Activated CD4-positive, alpha-beta T cell treated with anti-CD3 and anti-CD28 coated beads, Interleukin-2, Interleukin-6, amounts not matched to agents 100 ng/mL and 50 ng/mL, durations not matched to agents 16 hours and 8 hours (primary cell): ENCODE measurements around the gene FARP1.

Experiments
- DNase-seq: peaks from one replicate; pipeline ENCODE4 v3.0.0-alpha.2; 2020

Gene FARP1

DNA sequence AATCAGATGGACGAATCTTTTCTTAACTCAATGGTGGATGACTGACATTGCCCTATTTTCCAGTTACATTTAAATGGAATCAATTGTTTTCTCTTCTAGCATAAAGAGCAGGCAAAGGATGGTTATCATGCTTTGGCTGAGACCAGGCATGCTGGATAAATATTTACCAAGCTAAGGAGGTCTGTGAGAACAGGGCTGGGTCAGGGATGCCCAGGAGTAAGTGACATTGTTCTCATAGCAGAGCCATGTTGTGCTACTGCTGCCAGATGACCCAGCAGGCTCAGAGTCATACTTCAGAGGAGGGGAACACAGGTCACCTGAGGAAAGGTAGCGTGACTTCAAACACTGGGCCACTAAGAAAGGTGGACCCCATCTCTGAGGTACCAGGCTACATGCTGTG is 150.2 kb downstream of the FARP1 start:
- DNase-seq: no peak

- no peak for DNase-seq
These were observed 150.8 kb downstream of the FARP1 start for GRCh38 chr13:98293570-98294142.

GRCh38 chr13:98295371-98295770 is 152.5 kb downstream of the FARP1 start:
- DNase-seq: no peak

GRCh38 chr13:98297051-98297450 is 154.2 kb downstream of the FARP1 start:
- DNase-seq: no peak

DNA sequence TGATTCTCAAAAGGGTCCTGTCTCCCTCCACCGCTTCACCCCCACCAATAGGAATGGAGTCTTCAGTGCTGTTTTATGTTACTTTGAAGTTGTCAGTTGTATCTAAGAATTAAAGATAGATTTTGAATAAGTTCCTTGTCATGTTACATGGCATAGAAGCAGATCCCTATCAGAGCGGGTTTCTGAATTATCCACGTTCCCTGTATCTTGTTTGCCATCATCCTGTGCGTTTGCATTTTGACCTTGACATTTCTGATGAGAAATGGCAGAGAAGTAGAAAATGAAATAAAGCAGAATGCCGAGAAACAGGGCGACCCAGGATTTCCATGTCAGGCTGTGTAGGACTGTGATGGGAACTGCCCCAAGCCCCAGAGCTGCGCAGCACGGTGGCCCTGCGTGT is 154.9 kb downstream of the FARP1 start:
- DNase-seq: no peak

DNA sequence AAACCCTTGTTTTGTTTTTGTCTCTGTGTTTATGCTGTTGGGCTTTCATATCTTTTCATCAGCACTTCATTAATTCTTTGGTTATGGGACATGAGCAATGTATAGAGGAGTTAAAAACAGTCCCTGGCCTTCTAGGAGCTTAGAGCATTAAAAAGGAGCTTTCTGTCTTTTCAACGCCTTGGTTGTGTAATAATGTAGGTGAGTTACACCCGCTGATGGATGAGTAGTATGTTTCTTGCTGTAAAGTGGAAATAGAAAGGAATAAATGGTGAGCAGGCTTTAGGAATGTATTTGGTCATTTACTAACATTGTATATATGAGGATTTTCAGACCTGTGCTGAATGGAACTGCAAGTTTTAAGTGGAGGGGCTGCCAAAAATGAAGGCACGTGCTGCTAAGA is 155.7 kb downstream of the FARP1 start:
- no peak for DNase-seq

DNA sequence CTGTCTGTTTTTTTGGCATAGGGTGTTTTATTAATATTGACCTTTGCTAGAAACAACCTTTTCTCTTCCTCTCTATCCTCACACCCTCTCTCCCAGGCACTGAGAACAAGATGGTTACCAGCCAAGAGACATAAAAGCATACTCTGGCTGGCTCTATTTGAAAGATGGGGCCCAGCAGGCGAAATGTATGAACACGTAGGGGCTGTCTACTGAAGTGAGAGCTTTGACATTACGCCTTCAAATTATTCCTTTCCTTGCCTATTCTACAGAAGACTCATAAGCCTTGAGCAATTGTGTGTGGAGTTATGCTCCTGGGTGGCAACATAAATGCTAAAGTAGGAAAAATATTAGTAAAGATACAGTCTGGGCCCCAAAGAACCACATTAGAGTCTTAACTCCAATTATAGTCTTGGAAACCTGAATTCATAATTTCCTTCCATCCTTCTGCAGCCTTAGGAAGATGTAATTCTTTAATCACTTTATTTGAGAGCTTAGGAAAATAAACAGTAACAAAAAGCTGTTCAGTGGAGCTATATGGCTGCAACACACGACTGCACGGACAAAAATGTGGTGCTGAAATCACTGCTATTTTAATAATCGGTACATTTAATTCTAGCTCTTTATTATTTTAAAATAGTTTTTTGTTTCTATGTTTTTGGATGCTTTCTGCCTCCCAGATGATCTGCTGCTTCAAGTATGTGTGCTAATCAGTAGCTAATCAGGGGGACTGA is 156.5 kb downstream of the FARP1 start:
- DNase-seq: no peak

DNA sequence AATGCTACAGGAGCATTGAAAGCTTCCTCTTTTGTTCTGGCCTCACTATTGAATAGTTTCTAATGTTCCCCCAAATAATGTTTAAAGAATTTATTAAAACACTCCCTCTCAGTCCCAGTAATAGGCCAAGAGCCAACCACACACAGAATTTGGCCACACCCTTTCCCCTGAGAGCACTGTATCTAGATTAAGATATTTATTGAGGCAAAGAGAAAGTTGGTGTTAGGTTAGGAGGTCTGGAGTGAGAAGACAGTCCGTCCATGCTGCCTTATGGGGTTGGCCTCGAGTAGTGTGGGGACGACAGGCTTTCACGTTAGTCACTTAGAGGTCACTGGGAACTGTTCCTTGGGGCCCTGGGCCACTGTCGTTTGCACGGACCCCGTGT is 157.1 kb downstream of the FARP1 start:
- no peak for DNase-seq

GRCh38 chr13:98300956-98301641 is 158.2 kb downstream of the FARP1 start:
- no peak for DNase-seq

DNA sequence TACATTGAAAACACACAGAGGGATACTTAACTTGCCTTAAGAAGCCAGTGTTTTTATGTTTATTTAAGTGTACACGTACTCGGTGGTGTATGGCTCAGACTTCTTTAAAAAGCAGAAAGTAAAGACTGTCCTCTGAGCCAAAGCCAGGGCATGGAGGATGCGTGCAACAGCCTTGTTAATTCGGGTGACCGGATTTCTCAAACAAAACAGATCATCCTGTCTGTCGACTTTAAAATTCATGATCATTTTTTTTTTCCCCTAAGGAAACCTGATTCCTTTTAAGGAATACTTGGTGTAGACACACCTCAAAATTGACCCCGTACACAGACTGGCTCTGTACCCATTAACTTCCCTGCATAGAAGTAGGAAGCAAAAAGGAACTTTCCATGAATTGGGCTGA is 158.8 kb downstream of the FARP1 start:
- no peak for DNase-seq

DNA sequence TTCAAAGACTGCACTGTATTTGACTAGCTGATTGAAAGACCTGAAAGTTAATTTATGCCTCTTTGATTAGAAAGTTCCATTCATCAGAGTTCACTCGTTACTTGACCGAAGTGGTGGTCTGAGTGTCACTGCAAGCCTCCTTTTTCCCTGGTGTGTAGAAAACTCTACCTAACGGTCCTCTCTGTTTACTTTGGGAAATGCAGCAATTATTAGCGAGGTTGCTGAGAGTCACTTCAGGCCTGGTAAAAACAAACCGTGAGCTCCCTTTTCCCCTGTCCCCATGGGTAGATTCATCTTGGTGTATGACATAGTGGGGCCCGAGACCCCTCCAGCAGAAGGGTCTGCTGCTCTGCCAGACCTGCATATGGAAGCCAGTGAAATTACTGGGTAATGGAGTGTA is 161.0 kb downstream of the FARP1 start:
- no peak for DNase-seq

DNA sequence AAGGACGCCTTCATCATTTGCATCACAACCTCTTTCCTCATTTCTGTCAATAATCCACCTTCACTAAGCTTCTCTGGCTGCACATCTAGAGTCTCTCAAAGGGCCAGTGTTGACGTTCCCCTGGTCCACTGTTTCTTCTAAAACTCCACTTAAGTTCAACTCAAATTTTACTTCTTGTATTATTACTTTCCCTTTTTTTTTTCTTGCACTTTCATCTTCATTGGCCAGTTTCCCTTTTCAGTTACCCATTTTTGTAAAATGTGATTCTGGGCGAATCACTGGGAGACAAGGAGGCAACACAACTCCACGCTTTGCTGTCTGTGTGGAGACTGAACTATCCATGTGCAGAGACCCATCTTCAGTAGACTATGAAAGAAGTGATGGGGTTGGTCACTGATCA is 162.8 kb downstream of the FARP1 start:
- no peak for DNase-seq

DNA sequence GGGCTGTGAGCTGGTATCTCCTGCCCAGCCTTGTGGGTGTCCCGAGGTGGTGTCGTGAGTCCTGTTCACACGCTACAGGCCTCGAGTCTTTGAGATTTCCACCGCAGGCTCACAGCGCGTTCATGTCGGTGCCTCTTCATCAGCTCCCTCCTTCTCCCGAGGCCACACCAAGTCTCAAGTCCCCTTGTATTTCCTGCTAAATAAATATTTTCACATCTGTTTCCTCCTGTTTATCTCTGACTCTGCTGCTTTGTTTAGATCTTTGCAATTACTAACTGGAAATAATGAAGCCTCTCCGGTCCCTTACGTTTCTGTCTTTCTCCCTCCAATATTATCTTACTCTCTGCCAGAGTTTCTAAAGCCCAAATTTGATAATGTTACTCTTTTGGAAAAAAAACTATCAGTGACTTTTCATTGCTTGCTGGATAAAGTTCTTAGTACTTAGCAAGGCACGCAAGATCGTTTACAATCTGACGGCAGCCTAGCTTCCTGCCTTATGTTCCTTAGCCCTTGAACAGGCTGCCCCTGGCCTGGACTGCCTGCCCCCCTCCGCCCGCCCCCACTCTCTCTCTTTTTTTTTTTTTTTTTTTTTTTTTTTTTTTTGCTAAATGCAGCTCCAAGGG is 164.7 kb downstream of the FARP1 start:
- no peak for DNase-seq

GRCh38 chr13:98308086-98308911 is 165.4 kb downstream of the FARP1 start:
- no peak for DNase-seq

GRCh38 chr13:98309569-98310335 is 166.9 kb downstream of the FARP1 start:
- DNase-seq: no peak

GRCh38 chr13:98310485-98311199 is 167.7 kb downstream of the FARP1 start:
- no peak for DNase-seq

DNA sequence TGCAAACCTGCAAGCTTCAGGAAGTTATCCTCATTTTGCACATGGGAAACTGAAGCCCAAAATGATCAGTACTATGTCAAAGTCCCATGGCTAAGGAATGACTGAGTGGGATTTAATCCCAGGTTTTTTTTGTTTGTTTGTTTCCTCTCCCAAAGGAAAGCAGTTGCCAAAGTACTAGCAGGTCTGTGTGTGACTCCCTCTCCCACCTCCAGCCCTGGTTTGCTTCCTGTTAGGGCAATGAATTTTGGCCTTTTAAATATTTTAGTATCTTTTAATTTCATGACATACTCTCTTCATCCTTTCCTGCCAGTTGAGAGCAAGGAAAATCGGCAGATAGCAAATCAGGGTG is 168.3 kb downstream of the FARP1 start:
- no peak for DNase-seq

GRCh38 chr13:98312606-98313005 is 169.7 kb downstream of the FARP1 start:
- no peak for DNase-seq

- DNase-seq: no peak
These were observed 170.4 kb downstream of the FARP1 start for GRCh38 chr13:98313023-98313921.

- no peak for DNase-seq
These were observed 171.0 kb downstream of the FARP1 start for GRCh38 chr13:98313922-98314292.

GRCh38 chr13:98315466-98315865 is 172.6 kb downstream of the FARP1 start:
- no peak for DNase-seq
